ENCODE measurements around the gene SUCO. TPM values are rescaled to one million over a fixed set of nuclear protein-coding genes. Genes with fewer than 3 reads are reported as not detected.

Gene SUCO
- total and polyA plus RNA-seq, 2 of the 8 experiments (the other 6 are each of a cell fraction or from before 2014, with no cell fraction given), result 8.3 to 35.8 TPM

DNA sequence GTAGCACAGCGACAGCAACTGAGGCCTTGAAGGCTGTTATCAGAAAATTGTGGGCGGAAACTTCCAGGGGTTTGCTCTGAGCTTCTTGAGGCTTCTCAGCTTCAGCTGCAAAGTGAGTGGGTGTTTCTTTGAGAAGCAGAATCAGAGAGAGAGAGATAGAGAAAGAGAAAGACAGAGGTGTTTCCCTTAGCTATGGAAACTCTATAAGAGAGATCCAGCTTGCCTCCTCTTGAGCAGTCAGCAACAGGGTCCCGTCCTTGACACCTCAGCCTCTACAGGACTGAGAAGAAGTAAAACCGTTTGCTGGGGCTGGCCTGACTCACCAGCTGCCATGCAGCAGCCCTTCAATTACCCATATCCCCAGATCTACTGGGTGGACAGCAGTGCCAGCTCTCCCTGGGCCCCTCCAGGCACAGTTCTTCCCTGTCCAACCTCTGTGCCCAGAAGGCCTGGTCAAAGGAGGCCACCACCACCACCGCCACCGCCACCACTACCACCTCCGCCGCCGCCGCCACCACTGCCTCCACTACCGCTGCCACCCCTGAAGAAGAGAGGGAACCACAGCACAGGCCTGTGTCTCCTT is 126.0 kb downstream of the SUCO start, which contains the start of gene FASLG (continued):
- TF ChIP-seq, protein P1, sequence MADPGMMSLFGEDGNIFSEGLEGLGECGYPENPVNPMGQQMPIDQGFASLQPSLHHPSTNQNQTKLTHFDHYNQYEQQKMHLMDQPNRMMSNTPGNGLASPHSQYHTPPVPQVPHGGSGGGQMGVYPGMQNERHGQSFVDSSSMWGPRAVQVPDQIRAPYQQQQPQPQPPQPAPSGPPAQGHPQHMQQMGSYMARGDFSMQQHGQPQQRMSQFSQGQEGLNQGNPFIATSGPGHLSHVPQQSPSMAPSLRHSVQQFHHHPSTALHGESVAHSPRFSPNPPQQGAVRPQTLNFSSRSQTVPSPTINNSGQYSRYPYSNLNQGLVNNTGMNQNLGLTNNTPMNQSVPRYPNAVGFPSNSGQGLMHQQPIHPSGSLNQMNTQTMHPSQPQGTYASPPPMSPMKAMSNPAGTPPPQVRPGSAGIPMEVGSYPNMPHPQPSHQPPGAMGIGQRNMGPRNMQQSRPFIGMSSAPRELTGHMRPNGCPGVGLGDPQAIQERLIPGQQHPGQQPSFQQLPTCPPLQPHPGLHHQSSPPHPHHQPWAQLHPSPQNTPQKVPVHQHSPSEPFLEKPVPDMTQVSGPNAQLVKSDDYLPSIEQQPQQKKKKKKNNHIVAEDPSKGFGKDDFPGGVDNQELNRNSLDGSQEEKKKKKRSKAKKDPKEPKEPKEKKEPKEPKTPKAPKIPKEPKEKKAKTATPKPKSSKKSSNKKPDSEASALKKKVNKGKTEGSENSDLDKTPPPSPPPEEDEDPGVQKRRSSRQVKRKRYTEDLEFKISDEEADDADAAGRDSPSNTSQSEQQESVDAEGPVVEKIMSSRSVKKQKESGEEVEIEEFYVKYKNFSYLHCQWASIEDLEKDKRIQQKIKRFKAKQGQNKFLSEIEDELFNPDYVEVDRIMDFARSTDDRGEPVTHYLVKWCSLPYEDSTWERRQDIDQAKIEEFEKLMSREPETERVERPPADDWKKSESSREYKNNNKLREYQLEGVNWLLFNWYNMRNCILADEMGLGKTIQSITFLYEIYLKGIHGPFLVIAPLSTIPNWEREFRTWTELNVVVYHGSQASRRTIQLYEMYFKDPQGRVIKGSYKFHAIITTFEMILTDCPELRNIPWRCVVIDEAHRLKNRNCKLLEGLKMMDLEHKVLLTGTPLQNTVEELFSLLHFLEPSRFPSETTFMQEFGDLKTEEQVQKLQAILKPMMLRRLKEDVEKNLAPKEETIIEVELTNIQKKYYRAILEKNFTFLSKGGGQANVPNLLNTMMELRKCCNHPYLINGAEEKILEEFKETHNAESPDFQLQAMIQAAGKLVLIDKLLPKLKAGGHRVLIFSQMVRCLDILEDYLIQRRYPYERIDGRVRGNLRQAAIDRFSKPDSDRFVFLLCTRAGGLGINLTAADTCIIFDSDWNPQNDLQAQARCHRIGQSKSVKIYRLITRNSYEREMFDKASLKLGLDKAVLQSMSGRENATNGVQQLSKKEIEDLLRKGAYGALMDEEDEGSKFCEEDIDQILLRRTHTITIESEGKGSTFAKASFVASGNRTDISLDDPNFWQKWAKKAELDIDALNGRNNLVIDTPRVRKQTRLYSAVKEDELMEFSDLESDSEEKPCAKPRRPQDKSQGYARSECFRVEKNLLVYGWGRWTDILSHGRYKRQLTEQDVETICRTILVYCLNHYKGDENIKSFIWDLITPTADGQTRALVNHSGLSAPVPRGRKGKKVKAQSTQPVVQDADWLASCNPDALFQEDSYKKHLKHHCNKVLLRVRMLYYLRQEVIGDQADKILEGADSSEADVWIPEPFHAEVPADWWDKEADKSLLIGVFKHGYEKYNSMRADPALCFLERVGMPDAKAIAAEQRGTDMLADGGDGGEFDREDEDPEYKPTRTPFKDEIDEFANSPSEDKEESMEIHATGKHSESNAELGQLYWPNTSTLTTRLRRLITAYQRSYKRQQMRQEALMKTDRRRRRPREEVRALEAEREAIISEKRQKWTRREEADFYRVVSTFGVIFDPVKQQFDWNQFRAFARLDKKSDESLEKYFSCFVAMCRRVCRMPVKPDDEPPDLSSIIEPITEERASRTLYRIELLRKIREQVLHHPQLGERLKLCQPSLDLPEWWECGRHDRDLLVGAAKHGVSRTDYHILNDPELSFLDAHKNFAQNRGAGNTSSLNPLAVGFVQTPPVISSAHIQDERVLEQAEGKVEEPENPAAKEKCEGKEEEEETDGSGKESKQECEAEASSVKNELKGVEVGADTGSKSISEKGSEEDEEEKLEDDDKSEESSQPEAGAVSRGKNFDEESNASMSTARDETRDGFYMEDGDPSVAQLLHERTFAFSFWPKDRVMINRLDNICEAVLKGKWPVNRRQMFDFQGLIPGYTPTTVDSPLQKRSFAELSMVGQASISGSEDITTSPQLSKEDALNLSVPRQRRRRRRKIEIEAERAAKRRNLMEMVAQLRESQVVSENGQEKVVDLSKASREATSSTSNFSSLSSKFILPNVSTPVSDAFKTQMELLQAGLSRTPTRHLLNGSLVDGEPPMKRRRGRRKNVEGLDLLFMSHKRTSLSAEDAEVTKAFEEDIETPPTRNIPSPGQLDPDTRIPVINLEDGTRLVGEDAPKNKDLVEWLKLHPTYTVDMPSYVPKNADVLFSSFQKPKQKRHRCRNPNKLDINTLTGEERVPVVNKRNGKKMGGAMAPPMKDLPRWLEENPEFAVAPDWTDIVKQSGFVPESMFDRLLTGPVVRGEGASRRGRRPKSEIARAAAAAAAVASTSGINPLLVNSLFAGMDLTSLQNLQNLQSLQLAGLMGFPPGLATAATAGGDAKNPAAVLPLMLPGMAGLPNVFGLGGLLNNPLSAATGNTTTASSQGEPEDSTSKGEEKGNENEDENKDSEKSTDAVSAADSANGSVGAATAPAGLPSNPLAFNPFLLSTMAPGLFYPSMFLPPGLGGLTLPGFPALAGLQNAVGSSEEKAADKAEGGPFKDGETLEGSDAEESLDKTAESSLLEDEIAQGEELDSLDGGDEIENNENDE (IDR thresholded peaks at IDR 0.05; ENCODE audit: insufficient replicate concordance, low read length), result no peak
- TF ChIP-seq RAD21 (IDR thresholded peaks at IDR 0.05 in 1 of 2, conservative IDR thresholded peaks at IDR 0.05 in 1 of 2; ENCODE audit: low read depth in 2 of 2, low read length in 2 of 2), result no peak
- TF ChIP-seq TBP (IDR thresholded peaks at IDR 0.05; ENCODE audit: low read depth, low read length), result no peak
- no peak for TF ChIP-seq CBX8 (IDR thresholded peaks at IDR 0.05; ENCODE audit: borderline replicate concordance, low read depth, low read length)
- no peak for TF ChIP-seq RXRA (IDR thresholded peaks at IDR 0.05; ENCODE audit: insufficient read depth, low read depth, low read length)
- TF ChIP-seq CHD2 (IDR thresholded peaks at IDR 0.05; ENCODE audit: low read length), result no peak
- no peak for TF ChIP-seq RNF2 (IDR thresholded peaks at IDR 0.05; ENCODE audit: borderline replicate concordance, low read depth, low read length, missing control alignments, poor library complexity, severe bottlenecking)
- TF ChIP-seq KDM4A (IDR thresholded peaks at IDR 0.05; ENCODE audit: low read depth, low read length, severe bottlenecking), result no peak
- TF ChIP-seq CBX5 (IDR thresholded peaks at IDR 0.05; ENCODE audit: low read depth, low read length), result no peak
- TF ChIP-seq KDM5A (IDR thresholded peaks at IDR 0.05; ENCODE audit: low read length), result no peak
